GM19099 (cell line): ENCODE data around the gene PARD3.

ENCODE experiments used
- POLR2A ChIP-seq: IDR thresholded peaks from 3 replicates; pipeline ENCODE4 v1.6.1; 2011; ENCODE audit warnings: low read depth; ENCODE audit not compliant: insufficient read length; ENCODE audit errors: extremely low read depth

The PARD3 gene

DNA sequence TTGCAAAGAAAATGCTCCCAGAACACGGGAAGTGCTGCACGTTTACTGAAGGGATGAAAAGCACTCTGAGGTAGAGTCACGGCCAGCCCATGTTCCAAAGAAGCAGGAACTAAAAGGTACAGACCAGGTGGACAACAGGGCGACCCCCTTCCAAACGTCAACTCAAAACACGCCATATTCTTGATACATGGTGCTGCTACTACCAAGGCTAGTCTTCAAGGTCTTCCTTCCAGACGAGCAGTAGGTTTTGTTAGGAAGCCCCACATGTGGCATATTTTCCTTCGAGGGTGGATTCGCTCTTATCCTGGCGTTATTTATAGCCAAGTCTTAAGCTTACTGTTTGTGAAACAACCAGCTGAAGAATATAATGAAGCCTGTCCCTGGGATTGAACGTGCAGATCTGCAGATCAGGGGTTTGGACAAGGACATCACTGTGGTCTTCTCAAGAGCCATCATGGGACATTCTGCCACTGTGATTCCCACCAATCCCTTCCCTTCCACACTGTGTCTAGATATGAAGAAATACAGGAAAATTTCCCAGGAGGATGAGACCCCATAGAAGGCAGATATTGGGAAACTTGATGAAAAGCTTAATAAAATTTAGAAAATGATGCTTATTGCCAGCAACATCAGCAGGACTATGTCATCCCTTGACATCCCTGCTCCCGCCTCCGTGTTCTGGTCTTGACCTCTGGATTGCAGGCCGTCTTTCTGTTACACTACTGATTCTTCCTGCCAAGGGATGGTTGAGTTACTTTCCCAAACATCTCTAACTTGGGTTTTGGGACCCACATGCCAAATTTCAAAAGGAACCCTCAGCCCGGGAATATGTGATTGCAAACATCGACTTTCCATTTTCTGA lies 734.4 kb downstream of the PARD3 start:
- TF ChIP-seq POLR2A, result no peak

DNA sequence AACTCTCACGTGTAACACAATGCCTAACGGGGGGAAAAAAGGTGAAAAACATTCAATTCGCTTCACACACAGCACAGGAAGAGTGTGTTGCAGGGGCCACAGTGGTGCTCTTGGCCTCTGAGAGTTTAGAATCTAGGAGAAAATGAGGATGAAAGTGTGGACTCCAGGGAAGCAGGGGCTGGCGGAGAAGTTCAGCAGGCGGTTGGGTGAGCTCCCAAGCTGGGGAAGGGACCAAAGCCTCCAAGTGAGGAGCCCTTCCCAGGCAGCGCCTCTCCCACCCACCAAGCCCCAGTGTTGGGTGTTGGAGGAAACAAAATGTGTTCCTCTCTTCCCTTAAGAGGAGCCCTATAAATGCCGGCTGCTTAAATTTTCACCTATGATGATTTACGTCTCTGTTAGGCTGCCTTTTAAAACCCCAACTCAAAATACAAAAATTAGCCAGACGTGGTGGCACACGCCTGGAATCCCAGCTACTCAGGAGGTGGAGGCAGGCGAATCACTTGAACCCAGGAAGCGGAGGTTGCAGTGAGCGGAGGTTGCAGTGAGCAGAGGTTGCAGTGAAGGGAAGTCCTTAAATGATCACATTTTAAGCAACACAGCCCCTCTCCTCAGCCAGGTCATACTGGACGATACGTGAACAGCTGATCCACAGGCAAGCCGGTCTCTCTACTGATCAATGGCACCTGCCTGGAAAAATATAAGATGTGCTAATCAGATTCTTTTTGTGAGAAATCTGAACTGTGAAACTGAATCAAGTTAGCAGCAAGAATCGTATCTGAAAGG lies 735.2 kb downstream of the PARD3 start:
- no peak for TF ChIP-seq POLR2A

DNA sequence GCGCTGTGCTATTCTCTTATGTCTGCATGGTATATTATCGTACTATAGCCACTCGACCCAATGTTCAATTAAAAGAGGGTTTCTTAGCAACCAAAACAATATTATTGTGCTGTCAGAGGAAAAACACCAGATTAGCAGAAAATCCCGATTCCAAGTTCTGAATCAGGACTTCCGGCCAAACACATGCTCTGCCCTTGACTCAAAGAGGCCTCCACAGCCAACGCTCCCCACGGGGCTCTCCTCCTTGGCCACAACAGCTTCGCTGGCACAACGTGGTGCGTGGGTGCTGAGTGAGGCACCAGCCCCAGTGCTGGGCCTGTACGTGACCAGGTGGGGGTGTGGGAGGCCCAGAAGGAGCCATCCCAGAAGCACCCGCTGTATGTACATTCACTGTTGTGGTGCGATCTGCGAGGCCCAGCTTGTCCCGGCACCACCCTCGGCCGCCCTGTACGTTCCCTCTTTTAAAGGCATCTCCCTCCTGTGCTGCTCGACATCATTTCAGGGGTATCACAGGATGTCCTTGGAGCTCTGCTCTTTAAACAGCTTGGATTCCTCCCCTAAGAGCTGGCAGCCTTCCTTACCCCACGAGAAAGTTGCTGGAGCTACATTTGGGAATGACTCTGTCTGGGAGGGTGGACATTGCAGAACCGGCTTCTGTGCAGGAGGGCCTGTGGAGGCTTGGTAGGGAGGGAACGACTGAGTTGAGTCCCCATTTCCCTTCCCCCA lies 736.2 kb downstream of the PARD3 start:
- TF ChIP-seq POLR2A, result no peak

DNA sequence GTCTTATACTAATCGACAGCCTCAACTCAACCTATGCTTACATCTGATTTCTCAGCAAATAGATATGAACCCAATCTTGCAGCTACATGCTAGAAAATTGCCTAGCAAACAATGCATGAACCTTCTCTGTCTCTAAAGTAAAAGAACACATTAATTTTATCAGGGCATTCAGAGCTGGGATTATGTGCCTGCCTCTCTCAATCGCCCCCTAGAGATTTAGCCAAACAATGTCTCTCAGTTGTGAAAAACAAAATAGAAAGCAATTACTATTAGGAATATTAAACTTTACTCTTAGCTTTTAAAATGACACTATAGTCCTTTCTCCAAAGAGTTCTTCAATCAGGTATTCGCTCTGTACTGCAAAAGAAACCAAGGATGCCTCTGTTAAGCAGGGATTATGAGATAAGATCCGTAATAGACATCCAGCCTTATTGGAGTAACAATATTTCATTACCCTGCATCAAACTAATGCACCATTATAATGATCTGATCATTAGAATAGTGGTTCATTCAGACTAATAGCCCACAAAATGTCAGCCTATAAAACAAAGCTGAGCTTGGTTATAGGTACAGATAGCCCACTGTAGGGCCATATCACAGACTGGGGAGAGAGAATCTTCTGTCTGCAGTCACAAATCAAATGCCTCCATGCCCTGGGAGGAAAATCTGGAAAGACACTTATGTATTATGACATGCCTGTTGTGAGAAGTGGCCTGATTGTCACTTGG lies 736.9 kb downstream of the PARD3 start:
- TF ChIP-seq POLR2A, result no peak

DNA sequence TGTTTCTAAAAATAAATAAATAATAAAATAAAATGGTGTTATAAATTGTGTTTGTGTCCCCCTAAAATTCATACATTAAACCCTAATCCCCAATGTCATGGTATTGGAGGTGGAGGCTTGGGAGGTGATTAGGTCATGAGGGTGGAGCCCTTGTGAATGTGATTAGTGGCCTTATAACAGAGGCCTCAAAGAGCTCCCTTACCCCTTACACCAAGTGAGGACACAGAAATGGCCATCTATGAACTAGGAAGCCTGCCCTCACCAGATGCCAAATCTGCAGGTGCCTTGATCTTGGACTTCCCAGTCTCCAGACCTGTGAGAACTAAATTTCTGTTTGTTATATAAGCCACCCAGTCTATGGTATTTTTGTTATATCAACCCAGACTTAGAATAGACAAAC lies 738.7 kb downstream of the PARD3 start:
- no peak for TF ChIP-seq POLR2A

DNA sequence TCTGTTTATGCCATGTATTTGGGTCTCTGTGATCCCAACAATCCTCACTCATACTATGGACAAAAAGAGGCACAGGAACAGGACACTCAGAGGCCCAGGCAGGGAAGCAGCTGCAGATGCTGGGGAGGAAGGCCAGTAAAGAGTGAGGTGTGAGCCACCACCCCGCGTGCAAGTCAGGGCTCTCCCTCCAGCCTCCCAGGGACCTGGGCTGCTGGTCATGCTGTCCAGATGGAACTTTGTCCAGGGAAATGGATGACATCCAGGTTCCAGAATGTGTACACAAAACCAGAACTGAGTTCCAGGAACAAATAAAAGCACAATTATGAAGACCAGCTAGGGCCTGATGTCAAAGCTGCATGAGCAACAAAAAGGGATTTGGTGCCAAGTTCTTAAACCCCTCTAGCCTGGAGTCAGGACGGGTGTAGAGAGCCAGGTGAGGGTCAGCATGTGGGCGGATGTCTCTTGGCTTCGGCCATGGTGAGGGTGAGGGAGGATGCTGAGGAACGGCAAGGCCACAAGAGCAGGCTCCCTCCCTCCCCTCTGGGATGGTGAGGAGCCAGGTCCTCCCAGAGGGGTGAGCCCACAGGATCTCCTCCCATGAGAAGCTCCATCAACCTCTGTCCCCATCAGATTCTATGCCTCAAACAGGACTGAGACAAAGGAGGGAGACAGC lies 739.7 kb downstream of the PARD3 start:
- TF ChIP-seq POLR2A, result no peak

DNA sequence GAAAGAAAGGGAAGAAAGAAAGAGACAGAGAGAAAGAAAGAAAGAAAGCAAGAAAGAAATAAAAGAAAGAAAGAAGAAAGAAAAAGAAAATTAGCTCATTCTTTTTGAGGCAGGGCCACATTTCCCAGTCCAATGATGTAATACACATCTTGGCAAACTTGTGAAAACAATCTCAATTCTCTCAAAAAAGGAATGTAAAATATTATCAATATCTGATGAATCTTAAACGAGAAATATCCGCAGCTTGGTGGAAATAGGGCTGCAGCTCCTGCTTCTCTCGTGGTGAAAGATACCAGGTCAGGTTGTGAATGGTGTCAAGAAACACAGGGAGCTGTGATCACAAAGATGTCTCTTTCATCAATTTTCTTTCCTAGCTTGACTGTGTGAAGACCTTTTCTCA lies 741.0 kb downstream of the PARD3 start:
- no peak for TF ChIP-seq POLR2A

DNA sequence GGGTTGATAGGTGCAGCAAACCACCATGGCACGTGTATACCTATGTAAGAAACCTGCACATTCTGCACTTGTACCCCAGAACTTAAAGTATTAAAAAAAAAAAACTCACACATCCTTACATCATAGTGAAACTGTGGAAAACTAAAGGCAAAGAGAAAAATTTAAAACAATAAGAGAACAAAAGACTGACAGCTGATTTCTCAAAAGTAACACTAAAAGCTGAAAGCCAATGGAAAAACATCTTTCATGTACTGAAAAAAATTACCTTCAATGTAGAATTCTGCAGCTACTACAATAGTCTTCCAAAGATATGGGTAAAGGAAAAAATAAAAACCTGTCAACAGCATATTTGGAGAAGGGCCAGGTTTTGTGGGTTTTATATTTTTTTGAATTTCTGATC lies 751.5 kb downstream of the PARD3 start:
- TF ChIP-seq POLR2A, result no peak

DNA sequence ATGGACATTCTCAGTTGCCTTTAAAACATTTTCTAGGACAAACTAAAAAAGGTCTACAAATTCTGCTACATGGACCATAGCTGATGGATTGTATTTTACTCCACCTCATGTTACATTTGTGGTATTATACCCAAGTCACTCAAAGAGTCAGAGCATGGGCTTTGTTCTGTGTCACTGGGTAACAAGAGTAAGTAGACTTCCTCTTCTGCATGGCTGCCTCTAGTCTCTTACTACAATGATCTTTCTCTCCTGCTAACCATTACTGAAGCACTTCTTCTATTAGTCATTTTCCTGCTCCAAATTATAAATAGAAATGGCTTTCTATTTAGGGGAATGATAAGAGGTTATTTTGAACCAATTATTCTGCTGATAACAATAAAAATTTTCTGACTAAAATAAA lies 753.3 kb downstream of the PARD3 start:
- no peak for TF ChIP-seq POLR2A
